ENCODE results near the gene HACD3.
"Not testable (repeated sequence)": the region's sequence is repeated elsewhere in the genome, so short reads cannot be mapped to it uniquely, and the experiment has no call there.

GRCh38 chr15:65552851-65553250 is 22.6 kb downstream of the HACD3 start:
- TF ChIP-seq BHLHE40 (IDR thresholded peaks at IDR 0.05; ENCODE audit: borderline replicate concordance); FOXK2 (IDR thresholded peaks at IDR 0.05); L3MBTL2 (conservative IDR thresholded peaks at IDR 0.05); HDGF (IDR thresholded peaks at IDR 0.05; ENCODE audit: borderline replicate concordance); SP1 (IDR thresholded peaks at IDR 0.05); TARDBP (IDR thresholded peaks at IDR 0.05); CTBP1 (IDR thresholded peaks at IDR 0.05; ENCODE audit: borderline replicate concordance); ARNT (IDR thresholded peaks at IDR 0.05); LEF1 (IDR thresholded peaks at IDR 0.05; ENCODE audit: borderline replicate concordance): not testable (repeated sequence)
